ENCODE measurements around the gene UBAC2. TPM values are rescaled to one million over a fixed set of nuclear protein-coding genes. Genes with fewer than 3 reads are reported as not detected.
"Not testable (repeated sequence)": the region's sequence is repeated elsewhere in the genome, so short reads cannot be mapped to it uniquely, and the experiment has no call there.

Gene UBAC2
- total and polyA plus RNA-seq, 5 donors from 2014 or later = 62.8 to 122 (median 101) TPM

DNA sequence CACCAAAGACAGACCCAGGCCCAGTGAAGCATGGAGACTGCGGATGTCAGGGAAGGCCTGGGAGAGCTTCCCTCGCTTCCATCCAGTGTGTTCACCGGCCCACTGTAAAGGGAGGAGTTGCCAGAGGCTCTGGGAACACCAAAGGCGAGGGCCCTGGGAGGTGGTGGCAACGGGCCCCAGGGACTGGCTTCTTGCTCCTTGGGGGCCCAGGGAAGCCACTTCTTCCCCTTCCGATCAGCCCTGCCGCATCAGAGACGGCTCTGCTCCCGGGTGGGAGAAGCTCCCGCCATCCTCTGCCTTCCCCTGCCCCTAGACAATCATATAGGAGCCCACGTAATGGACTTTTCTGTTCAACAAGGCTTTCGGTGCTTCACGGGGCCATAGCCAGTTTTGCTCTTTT is 189.9 kb downstream of the UBAC2 start:
- DNase-seq = no peak
- Histone ChIP-seq H3K4me3 (ENCODE audit: low read depth, low read length) (no peak overlapping the region), H3K36me3 (ENCODE audit: control insufficient read depth, insufficient read depth, low read length) (peaks cover 11% of the 10 kb centered on the region), H3K4me1 (ENCODE audit: control insufficient read depth, insufficient read depth, low read length, poor library complexity, severe bottlenecking) (peaks cover 13% of the 10 kb centered on the region), H3K9me3 (ENCODE audit: control insufficient read depth in 2 of 2, low read length in 2 of 2) (no peaks in the 10 kb centered on the region), H3K27ac (ENCODE audit: insufficient read depth, low read length, poor library complexity, severe bottlenecking) (no peak overlapping the region), H3K27me3 (ENCODE audit: control insufficient read depth, insufficient read depth, low read length) (no peaks in the 10 kb centered on the region)
- no peak for ATAC-seq (ENCODE audit: low read depth in 2 of 2)
- Mint-ChIP-seq H3K27me3 (no peaks in the 10 kb centered on the region), H3K36me3 (peaks cover 9% of the 10 kb centered on the region), H3K27ac (peak overlapping the region in 2 of 3 donors; percentile 35 to 55), H3K4me1 (peaks cover 6 to 31% (median 12%) of the 10 kb centered on the region in 4 donors), H3K9me3 (no peaks in the 10 kb centered on the region), H3K4me3 (no peak overlapping the region)

DNA sequence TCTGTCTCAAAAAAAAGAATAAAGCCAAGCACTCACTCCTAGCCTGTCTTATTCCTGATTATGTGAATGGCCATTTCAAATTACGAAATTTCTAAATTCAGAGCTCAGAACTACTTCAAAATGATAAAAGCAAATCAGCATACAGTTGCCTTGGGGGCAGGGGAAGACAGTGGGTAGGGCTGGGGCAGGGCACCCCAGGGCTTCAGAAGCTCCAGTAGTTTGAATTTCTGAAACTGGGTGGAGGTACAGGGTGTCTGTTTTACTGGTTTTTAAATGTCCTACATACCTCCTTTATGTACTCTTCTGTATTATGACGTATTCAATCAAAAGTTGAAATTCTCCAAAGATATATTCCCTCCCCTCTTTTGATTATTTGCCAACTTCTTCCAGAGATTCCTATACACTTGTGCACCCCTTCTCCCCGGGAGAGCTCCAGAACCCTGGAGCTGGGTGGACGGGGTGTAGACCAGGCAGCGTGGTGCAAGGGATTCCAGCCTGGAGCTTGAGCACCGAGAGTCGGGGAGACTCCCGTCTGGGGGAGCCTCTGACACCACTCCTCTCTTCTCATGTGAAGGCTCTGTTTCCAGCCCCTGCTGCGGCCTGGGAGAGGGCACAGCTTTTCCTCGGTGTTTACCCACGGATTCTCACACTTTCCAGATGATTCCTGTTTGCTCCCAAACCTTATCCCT is 191.3 kb downstream of the UBAC2 start:
- H3K9me3 Mint-ChIP-seq = no peaks in the 10 kb centered on the region
- DNase-seq (no peak), ATAC-seq (ENCODE audit: low read depth in 2 of 2) (no peak)
- Histone ChIP-seq H3K9me3 (ENCODE audit: control insufficient read depth in 2 of 2, low read length in 2 of 2) (no peaks in the 10 kb centered on the region), H3K27me3 (ENCODE audit: control insufficient read depth, insufficient read depth, low read length) (no peaks in the 10 kb centered on the region), H3K4me1 (ENCODE audit: control insufficient read depth, insufficient read depth, low read length, poor library complexity, severe bottlenecking) (peaks cover 9% of the 10 kb centered on the region), H3K36me3 (ENCODE audit: control insufficient read depth, insufficient read depth, low read length) (peaks cover 2% of the 10 kb centered on the region), H3K4me3 (ENCODE audit: low read depth, low read length) (no peak overlapping the region), H3K27ac (ENCODE audit: insufficient read depth, low read length, poor library complexity, severe bottlenecking) (no peak overlapping the region)
- H3K4me1 Mint-ChIP-seq = peaks cover 6 to 20% (median 12%) of the 10 kb centered on the region in 4 donors
- H3K27ac Mint-ChIP-seq = peak overlapping the region; percentile 42 to 68 (median 43)
- peak overlapping the region in 1 of 4 donors; percentile 55 for H3K4me3 Mint-ChIP-seq
- H3K27me3 Mint-ChIP-seq = no peaks in the 10 kb centered on the region
- peaks cover 6% of the 10 kb centered on the region for H3K36me3 Mint-ChIP-seq

DNA sequence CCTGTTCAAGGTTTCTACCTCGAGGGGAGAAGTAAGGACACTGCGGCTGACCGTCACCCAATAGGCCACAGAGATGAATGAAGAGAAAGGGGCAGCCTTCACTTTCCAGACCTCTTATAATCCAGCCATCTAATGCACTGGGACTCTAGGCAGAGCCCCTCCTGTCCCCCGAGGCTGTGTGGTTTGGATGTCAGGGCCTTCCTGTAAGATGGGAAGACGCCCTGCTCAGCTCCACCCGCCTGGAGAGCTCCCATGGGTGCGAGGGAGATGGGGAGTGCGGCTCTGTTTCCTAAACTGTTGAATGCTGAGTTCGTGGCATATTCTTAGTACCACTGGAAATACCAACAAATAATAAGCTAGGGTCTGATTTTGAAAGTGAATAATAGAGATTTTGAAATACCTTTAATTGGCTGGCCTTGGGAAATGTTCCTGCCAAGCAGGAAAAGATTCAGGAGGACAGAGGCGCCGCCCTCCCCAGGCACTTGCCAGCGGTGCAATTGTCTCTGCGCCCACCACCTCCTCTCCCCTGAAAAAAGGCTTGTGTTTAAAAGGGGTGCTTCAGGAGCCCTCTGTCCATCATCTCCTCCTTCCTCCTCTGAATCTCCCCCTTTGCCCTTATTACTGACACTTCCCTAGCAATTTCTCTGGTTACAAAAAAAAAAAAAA is 191.9 kb downstream of the UBAC2 start:
- Mint-ChIP-seq H3K27ac (peak overlapping the region; percentile 42 to 68 (median 43)), H3K4me1 (peaks cover 1 to 13% (median 6%) of the 10 kb centered on the region in 4 donors)
- no peaks in the 10 kb centered on the region for H3K27me3 ChIP-seq (ENCODE audit: control insufficient read depth, insufficient read depth, low read length)

DNA sequence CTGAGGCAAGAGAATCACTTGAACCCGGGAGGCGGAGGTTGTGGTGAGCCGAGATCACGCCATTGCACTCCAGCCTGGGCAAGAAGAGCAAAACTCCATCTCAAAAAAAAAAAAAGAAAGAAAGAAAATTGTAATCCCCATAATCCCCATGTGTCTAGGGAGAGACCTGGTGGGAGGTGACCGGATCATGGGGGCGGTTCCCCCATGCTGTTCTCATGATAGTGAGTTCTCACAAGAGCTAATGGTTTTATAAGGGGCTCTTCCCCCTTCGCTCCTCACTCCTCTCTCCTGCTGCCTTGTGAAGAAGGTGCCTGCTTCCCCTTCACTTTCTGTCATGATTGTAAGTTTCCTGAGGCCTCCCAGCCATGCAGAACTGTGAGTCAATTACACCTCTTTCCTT is 192.7 kb downstream of the UBAC2 start:
- not testable (repeated sequence) for H3K4me1 Mint-ChIP-seq
- H3K27ac Mint-ChIP-seq = peak overlapping the region in 2 of 3 donors; percentile 85 to 93

More for the DNA sequence above, 191.9 kb downstream of the UBAC2 start:
- no peaks in the 10 kb centered on the region for H3K36me3 ChIP-seq (ENCODE audit: control insufficient read depth, insufficient read depth, low read length)
- peaks cover 2% of the 10 kb centered on the region for H3K4me1 ChIP-seq (ENCODE audit: control insufficient read depth, insufficient read depth, low read length, poor library complexity, severe bottlenecking)
- DNase-seq = no peak
- no peak overlapping the region for H3K27ac ChIP-seq (ENCODE audit: insufficient read depth, low read length, poor library complexity, severe bottlenecking)
- H3K36me3 Mint-ChIP-seq = peaks cover under 1% of the 10 kb centered on the region
- H3K9me3 Mint-ChIP-seq = no peaks in the 10 kb centered on the region
- H3K4me3 ChIP-seq (ENCODE audit: low read depth, low read length) = no peak overlapping the region
- no peak for ATAC-seq (ENCODE audit: low read depth in 2 of 2)
- no peaks in the 10 kb centered on the region for H3K27me3 Mint-ChIP-seq
- H3K4me3 Mint-ChIP-seq = no peak overlapping the region
- no peaks in the 10 kb centered on the region for H3K9me3 ChIP-seq (ENCODE audit: control insufficient read depth in 2 of 2, low read length in 2 of 2)

DNA sequence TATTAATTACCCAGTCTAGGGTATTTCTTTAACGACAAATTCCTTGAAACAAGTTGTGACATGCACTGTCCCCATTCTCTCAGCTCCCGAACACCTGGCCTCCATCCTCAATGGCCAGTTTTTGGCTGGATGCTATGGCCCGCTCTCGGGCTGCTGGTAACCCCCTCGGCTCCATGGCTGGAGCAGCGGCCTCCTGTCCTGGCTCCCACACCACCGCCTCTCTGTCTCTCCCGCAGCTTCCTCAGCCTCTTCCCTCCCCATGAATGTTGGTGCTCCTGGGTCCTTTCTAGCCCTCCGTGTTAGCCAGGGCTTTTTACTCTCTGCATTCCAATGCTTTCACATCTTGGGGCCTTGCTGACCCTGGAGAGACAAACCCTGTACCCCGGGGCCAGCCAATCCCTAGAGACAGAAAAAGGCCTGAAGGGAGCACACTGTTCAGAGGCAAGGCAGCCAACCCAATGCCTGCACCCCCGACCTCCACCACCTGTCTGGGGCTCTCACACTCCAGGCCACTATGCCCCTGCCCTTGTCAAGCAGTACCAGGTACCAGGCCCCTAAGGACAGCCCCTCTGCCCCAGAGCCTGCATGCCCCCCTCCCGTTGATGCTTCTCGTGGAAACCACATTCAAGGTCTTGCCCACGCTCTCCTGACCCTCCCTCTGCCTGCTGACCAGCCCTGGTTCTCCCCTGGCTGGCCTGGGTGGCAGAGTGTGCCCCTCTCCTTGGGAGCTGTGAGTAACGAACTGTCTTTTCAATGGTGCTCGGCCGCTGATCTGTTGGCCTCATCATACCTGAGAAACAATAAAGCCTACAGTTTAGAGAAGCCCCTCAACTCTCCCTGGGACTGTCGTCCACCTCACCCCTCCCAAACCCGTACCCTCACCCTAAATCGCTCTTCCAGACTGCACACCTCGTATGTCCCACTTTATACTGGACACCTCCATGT is 193.4 kb downstream of the UBAC2 start:
- no peak for DNase-seq

More for the DNA sequence above, 192.7 kb downstream of the UBAC2 start:
- not testable (repeated sequence) for H3K27ac ChIP-seq (ENCODE audit: insufficient read depth, low read length, poor library complexity, severe bottlenecking); H3K4me3 Mint-ChIP-seq; H3K4me3 ChIP-seq (ENCODE audit: low read depth, low read length); DNase-seq; ATAC-seq (ENCODE audit: low read depth in 2 of 2); H3K36me3 ChIP-seq (ENCODE audit: control insufficient read depth, insufficient read depth, low read length); H3K27me3 Mint-ChIP-seq; H3K27me3 ChIP-seq (ENCODE audit: control insufficient read depth, insufficient read depth, low read length); H3K36me3 Mint-ChIP-seq; H3K4me1 ChIP-seq (ENCODE audit: control insufficient read depth, insufficient read depth, low read length, poor library complexity, severe bottlenecking); H3K9me3 ChIP-seq (ENCODE audit: control insufficient read depth in 2 of 2, low read length in 2 of 2); H3K9me3 Mint-ChIP-seq

DNA sequence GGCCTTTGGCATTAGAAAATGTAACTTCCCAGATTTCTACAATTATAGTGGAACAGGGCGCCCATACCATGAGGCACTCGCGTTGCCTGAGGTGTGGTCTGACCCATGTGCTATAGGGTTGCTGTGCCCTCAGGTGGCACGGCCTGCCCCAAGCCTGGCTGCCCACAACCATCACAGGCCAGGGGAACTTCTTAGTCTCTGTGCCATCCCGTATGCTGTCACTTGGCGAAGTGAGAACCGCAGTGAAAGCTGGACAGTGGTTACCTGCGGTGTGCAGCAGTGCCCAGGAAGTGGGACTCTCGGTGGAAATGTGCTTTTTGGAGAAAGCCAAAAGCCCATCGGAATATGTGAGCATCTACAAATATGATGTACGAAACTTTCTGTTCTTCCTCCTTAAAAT is 194.8 kb downstream of the UBAC2 start:
- Mint-ChIP-seq H3K4me3 (no peak overlapping the region), H3K27me3 (no peaks in the 10 kb centered on the region), H3K27ac (peak overlapping the region in 2 of 3 donors; percentile 31 to 96), H3K9me3 (peaks cover 0 to 2% (median 0%) of the 10 kb centered on the region in 7 donors), H3K36me3 (peaks cover 5% of the 10 kb centered on the region), H3K4me1 (peaks cover 0 to 12% (median 4%) of the 10 kb centered on the region in 4 donors)
- Histone ChIP-seq H3K27ac (ENCODE audit: insufficient read depth, low read length, poor library complexity, severe bottlenecking) (no peak overlapping the region), H3K36me3 (ENCODE audit: control insufficient read depth, insufficient read depth, low read length) (no peaks in the 10 kb centered on the region), H3K4me1 (ENCODE audit: control insufficient read depth, insufficient read depth, low read length, poor library complexity, severe bottlenecking) (no peaks in the 10 kb centered on the region), H3K9me3 (ENCODE audit: control insufficient read depth in 2 of 2, low read length in 2 of 2) (no peaks in the 10 kb centered on the region), H3K27me3 (ENCODE audit: control insufficient read depth, insufficient read depth, low read length) (no peaks in the 10 kb centered on the region), H3K4me3 (ENCODE audit: low read depth, low read length) (no peak overlapping the region)
- ATAC-seq (ENCODE audit: low read depth in 2 of 2) (no peak), DNase-seq (no peak)

More for the DNA sequence above, 193.4 kb downstream of the UBAC2 start:
- Histone ChIP-seq H3K27me3 (ENCODE audit: control insufficient read depth, insufficient read depth, low read length) (no peaks in the 10 kb centered on the region), H3K27ac (ENCODE audit: insufficient read depth, low read length, poor library complexity, severe bottlenecking) (no peak overlapping the region), H3K36me3 (ENCODE audit: control insufficient read depth, insufficient read depth, low read length) (no peaks in the 10 kb centered on the region), H3K4me1 (ENCODE audit: control insufficient read depth, insufficient read depth, low read length, poor library complexity, severe bottlenecking) (no peaks in the 10 kb centered on the region), H3K9me3 (ENCODE audit: control insufficient read depth in 2 of 2, low read length in 2 of 2) (no peaks in the 10 kb centered on the region), H3K4me3 (ENCODE audit: low read depth, low read length) (no peak overlapping the region)
- Mint-ChIP-seq H3K9me3 (no peaks in the 10 kb centered on the region), H3K36me3 (peaks cover 5% of the 10 kb centered on the region), H3K4me3 (no peak overlapping the region), H3K27me3 (no peaks in the 10 kb centered on the region), H3K27ac (peak overlapping the region in 2 of 3 donors; percentile 85 to 93), H3K4me1 (peaks cover 0 to 8% (median 3%) of the 10 kb centered on the region in 4 donors)
- no peak for ATAC-seq (ENCODE audit: low read depth in 2 of 2)

DNA sequence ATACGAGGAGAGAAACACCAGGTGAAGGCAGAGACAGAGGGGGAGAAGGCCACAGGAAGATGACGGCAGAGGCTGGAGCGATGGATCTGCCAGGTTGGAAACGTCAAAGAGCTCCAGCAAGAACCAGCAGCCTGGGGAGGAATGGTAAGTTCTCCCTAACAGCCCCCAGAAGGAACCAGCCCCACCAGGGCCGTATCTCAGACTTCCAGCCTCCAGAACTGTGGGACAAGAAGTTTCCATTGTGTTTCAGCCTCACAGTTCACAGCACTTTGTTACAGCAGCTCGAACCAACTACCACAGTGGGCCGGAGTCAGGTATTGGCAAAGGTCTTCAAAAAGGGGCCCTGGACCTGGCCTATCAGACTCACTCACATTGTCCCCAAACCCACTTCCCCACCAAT is 195.8 kb downstream of the UBAC2 start:
- peak overlapping the region in 2 of 3 donors; percentile 9 to 54 for H3K27ac Mint-ChIP-seq

More for the DNA sequence above, 195.8 kb downstream of the UBAC2 start:
- DNase-seq (no peak), ATAC-seq (ENCODE audit: low read depth in 2 of 2) (no peak)
- Histone ChIP-seq H3K27me3 (ENCODE audit: control insufficient read depth, insufficient read depth, low read length) (no peaks in the 10 kb centered on the region), H3K9me3 (ENCODE audit: control insufficient read depth in 2 of 2, low read length in 2 of 2) (no peaks in the 10 kb centered on the region), H3K4me1 (ENCODE audit: control insufficient read depth, insufficient read depth, low read length, poor library complexity, severe bottlenecking) (no peaks in the 10 kb centered on the region), H3K27ac (ENCODE audit: insufficient read depth, low read length, poor library complexity, severe bottlenecking) (no peak overlapping the region), H3K36me3 (ENCODE audit: control insufficient read depth, insufficient read depth, low read length) (no peaks in the 10 kb centered on the region), H3K4me3 (ENCODE audit: low read depth, low read length) (no peak overlapping the region)
- H3K4me3 Mint-ChIP-seq = no peak overlapping the region
- peaks cover 5% of the 10 kb centered on the region for H3K36me3 Mint-ChIP-seq
- H3K4me1 Mint-ChIP-seq = peaks cover 0 to 12% (median 4%) of the 10 kb centered on the region in 4 donors
- peaks cover 0 to 2% (median 0%) of the 10 kb centered on the region in 7 donors for H3K9me3 Mint-ChIP-seq
- no peaks in the 10 kb centered on the region for H3K27me3 Mint-ChIP-seq
